ENCODE measurements around the gene DNMBP.
"Not testable (repeated sequence)": the region's sequence is repeated elsewhere in the genome, so short reads cannot be mapped to it uniquely, and the experiment has no call there.

The DNMBP gene

GRCh38 chr10:100020142-100020885, 10.6 kb upstream of the DNMBP start:
- DNase-seq (ENCODE audit: low read depth, low spot score), result no peak

- no peak for DNase-seq (ENCODE audit: low read depth, low spot score)
Observed at GRCh38 chr10:100019787-100020141, 10.0 kb upstream of the DNMBP start.

- DNase-seq (ENCODE audit: low read depth, low spot score), result no peak
Observed at GRCh38 chr10:100014071-100014762, 4.5 kb upstream of the DNMBP start.

- no peak for DNase-seq (ENCODE audit: low read depth, low spot score)
Observed at GRCh38 chr10:100013621-100014020, 3.9 kb upstream of the DNMBP start.

GRCh38 chr10:100011906-100012305, 2.2 kb upstream of the DNMBP start:
- not testable (repeated sequence) for DNase-seq (ENCODE audit: low read depth, low spot score)

GRCh38 chr10:100009283-100009792, 409 bp downstream of the DNMBP start:
- no peak for DNase-seq (ENCODE audit: low read depth, low spot score)

GRCh38 chr10:100008708-100009282, 952 bp downstream of the DNMBP start:
- no peak for DNase-seq (ENCODE audit: low read depth, low spot score)

GRCh38 chr10:100008142-100008522, 1.6 kb downstream of the DNMBP start:
- DNase-seq (ENCODE audit: low read depth, low spot score), result no peak

GRCh38 chr10:100007231-100008141, 2.3 kb downstream of the DNMBP start:
- DNase-seq (ENCODE audit: low read depth, low spot score), result no peak

- DNase-seq (ENCODE audit: low read depth, low spot score), result no peak
Observed at GRCh38 chr10:100006243-100006886, 3.4 kb downstream of the DNMBP start.

GRCh38 chr10:100004805-100005510, 4.8 kb downstream of the DNMBP start:
- no peak for DNase-seq (ENCODE audit: low read depth, low spot score)

- DNase-seq (ENCODE audit: low read depth, low spot score), result no peak
Observed at GRCh38 chr10:100000109-100000644, 9.6 kb downstream of the DNMBP start.

GRCh38 chr10:99999319-100000108, 10.2 kb downstream of the DNMBP start:
- DNase-seq (ENCODE audit: low read depth, low spot score), result no peak

- no peak for DNase-seq (ENCODE audit: low read depth, low spot score)
Observed at GRCh38 chr10:99998889-99999288, 10.9 kb downstream of the DNMBP start.

- no peak for DNase-seq (ENCODE audit: low read depth, low spot score)
Observed at GRCh38 chr10:99996671-99997648, 12.8 kb downstream of the DNMBP start.

- DNase-seq (ENCODE audit: low read depth, low spot score), result no peak
Observed at GRCh38 chr10:99995713-99996112, 14.0 kb downstream of the DNMBP start.

- no peak for DNase-seq (ENCODE audit: low read depth, low spot score)
Observed at GRCh38 chr10:99995269-99995668, 14.5 kb downstream of the DNMBP start.

- DNase-seq (ENCODE audit: low read depth, low spot score), result no peak
Observed at GRCh38 chr10:99994801-99995200, 14.9 kb downstream of the DNMBP start.

Measured in smooth muscle cell of the brain vasculature (primary cell).